Inferior parietal cortex (tissue), 1 donor: ENCODE data around the gene UBTD2.

ENCODE experiments used
- DNase-seq: peaks from one replicate; pipeline ENCODE4 v3.0.0-alpha.2; 2016; ENCODE audit errors: extremely low spot score

Gene UBTD2

DNA sequence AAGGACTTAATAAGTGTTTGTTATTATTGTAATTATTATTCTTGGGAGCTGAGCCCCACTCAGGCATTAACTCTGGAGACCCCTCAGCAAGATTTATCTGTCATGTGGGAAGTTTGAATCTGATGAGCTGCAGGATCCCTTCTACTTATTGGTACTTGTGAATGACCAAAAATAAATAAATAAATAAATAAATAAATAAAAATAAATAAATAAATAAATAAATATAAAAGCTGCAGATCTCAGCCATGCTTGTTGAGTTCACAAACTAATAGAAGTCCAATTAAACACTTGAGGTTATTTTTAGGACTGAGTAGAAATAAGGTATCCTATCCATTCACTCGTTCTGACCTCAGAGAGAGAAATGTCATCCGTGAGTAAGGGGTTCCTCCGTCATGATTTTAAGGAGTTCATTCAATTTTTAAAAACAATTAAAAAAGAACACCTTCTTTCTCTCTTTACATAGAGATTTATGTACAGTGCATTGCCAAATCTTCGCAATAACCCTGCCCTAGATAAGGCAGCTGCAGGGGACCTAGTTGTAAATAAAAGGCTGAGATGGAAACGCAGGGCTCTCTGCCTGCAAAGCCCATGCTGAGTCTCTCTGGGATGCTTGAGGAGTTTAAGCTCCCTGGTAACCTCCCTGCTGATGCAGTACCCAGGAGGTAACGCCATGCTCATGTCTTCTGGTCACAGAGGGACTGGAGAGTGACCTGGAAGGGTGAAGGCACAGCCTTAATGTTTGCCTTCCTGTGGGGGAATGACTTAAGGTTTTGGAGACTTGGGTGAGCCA is 88.4 kb downstream of the UBTD2 start:
- no peak for DNase-seq

DNA sequence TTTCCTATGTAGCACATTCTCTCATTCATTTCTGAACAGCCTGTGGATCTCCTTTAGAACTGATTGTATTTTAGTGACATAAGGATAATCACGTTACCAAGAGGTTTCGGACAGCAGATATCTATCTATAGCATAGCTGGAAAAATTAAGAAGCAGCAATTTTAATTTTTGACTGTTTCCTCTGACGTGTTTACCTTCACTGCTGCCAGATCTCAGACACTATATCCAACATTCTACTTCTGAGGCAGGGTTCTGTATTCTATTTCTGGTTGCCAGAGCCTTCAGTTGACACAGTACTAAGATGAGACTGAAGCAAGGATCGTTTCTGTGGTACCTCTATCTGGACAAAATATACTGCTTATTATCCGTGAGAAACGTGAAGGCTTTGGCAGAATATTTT is 89.7 kb downstream of the UBTD2 start, which contains the start of gene EFCAB9:
EFCAB9 (plus strand) TSS at position 301 of the 400 bp plus-strand sequence; CDS start at position 302, 1 bp downstream.
- DNase-seq = no peak

DNA sequence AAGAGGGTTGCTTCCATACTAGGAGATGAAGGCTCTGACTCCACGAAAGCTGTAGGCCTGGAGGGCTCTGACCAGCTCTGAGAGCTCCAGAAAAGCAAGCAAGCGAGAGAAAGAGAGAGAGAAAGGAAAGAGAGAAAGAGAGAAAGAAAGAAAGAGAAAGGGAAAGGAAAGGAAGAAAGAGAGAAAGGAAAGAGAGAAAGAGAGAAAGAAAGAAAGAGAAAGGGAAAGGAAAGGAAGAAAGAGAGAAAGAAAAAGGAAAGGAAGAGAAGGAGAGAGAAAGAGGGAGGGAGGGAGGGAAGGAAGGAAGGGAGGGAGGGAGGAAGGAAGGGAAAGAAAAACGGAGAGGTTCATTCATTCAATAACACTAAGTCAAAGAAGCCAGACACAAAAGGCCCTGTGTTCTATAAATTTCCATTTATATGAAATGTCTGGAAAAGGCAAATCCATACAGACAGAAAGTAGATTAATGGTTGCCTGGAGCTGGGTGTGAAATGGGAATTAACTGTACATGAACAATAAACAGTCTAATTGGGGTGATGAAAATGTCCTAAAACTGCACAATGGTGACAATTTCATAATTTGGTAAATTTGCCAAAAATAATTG is 93.8 kb downstream of the UBTD2 start:
- no peak for DNase-seq

DNA sequence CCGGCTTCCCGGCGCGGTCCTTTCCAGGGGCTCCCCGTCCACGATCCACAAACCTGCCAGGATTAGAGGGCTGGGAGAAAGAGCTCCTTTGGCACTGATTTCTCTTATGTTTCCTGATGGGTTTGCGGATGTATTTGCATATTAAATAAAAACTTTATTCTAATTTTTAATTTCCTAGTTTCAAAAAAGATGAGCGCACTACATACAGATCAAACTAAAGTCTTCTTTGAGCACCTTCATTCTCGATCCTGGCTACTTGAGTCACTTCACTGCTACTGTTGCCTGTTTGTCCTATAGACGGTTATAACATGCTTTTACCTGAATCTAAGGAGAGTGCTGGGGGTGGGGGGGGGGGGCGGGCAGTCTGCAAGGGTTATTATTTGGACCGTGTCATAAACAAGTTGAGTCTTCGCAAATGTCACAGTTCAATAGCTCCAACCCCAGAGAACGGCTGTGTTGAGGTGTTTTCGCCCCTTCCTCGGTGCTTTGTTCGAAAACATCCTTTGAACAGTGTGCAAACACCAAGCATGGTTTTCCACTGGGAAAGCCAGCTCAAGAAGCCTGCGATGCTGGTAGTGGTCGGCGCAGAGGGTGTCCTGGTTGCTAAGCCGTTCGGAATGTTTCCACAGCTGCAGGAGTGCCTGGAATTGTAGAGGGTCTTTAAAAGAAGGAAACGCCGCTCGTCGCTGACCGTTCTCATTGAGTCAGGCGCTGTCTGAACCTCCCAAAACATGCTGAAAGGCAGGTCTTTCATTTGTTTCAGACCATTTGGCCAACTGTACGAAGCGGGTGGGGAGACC is 94.5 kb downstream of the UBTD2 start:
- DNase-seq = no peak

DNA sequence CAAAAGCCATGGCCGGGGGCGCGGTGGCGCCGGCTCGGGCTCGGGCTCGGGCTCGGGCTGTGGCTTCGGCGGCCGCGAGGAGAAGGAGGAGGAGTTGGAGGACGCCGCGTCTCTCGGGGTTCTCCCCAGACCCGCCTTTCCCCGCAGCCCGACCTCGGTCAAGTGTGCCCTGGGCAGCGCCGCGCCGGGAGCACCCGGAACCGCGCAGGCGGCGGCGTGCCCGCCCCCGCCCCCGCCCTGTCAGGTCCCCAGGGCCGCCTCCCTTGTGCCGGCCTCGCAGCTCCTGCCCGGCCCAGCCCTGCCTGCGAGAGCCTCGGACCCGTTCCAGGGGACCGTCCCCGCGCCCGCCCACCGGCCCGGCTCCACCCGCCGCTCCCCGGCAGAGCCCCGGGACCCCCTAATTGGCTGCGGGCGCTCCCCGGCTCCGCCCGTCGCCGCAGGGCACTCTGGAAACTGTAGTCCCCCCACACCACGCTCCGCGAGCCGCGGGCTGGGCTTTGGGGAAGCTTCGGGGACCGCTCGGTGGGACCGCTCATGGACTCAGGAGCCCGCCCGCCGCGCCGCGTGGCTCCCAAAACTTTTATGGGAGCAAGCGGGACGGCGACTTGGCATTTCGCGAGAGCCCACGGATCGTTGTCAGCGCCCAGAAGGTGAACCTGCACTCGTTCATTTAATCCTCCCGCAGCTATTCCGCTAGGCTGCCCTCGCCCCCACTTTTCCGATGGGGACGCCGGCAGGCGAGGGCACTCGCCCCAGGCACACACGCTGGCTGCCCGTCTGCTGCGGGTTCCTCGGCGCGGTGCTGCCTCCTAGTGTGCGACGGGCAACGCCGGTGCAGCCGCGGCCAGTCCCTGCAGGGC is 95.3 kb downstream of the UBTD2 start, which contains the start of gene STK10:
STK10 (minus strand) TSS at position 192 of the 860 bp plus-strand sequence; CDS start at position 10, 182 bp downstream.
- peak; percentile 85 for DNase-seq

DNA sequence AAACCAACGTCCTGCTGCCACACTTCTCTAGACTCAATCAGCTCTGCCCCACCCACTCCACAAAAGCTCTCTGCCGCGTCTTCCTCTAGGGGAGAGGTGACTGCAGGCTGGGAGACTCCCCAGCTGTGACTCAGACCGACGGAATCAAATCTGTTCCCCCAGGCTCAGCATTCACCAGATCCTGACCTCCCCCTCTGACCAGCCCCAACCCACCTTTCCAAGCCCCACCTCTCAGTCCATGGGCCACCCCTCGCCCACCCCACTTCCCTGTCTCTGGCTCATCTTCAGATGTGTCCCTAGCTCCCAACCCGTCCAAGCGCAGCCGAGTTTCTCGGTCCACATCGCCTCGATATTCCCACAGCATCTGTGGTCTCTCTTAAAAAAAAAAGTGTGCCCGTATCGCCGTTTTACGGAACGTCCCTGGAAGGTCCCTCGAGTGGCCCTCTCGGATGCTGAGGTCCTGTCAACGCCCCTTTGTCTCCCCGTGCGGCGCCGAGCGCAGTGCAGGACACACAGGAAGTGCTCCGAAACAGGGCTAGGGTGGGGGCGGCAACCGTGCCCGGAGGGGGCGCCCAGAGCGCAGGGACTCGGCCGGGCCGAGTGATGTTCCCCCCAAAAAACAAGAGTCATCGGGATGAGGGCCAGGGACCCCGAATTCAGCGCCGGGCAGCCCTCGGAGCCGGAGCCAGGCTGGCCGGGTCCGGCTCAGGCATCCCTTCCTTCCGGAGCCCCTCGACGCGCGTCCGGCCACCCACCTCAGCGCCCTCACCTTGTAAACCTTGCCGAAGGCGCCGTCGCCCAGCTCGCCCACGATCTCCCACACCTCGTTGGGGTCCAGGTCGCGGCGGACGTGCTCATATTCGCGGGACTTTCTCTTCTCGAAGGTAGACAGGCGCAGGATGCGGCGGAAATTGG is 96.2 kb downstream of the UBTD2 start:
- no peak for DNase-seq

DNA sequence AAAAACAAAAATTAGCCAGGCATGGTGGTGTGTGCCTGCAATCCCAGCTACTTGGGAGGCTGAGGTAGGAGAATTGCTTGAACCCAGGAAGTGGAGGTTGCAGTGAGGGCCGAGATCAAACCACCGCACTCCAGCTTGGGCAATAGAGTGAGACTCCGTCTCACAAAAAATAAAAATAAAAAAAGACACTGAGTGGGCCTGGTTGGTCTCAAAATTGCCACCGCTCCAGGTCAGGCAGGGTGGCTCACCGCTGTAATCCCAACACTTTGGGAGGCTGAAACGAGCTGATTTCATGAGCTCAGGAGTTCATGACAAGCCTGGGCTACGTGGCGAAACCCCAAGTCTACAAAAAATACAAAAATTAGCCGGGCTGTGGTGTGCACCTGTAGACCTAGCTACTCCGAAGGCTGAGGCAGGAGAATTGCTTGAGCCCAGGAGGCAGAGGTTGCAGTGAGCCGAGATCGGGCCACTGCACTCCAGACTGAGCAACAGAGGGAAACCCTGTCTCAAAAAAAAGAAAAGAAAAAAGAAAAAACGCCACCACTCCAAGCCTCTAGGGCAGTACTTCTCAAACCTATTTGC is 97.4 kb downstream of the UBTD2 start:
- no peak for DNase-seq

DNA sequence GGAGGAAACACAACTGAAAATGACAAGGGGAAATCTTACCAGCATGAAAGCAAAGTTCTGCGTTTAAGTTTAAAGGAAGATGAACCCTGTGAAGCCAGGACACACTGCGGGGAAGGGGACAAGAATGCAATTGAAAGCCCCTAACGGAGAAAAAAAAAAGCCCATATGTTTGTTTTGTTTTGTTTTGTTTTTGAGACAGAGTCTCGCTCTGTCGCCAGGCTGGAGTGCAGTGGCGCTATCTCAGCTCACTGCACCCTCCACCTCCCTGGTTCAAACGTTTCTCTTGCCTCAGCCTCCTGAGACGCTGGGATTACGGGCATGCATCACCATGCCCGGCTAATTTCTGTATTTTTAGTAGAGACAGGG is 98.5 kb downstream of the UBTD2 start:
- DNase-seq = no peak

DNA sequence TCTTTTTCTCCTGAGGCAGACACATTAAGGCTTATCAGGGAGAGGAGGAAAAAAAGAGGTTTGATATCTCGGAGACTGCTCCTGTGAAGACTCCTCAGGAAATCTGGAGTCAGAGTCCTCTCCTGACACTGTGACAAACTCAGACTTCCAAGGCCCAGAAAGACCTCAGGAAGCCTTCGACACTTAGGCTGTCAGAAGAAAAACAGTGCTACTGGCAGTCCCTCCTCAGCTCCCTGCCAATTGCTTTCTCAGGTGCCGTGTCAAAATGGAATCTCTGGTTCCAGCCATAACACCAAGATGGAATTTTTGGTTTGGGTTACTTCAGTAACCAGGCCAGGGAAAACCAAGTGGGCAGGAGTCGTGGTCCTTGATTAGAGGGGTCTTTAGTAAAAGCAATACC is 99.7 kb downstream of the UBTD2 start:
- DNase-seq = no peak

DNA sequence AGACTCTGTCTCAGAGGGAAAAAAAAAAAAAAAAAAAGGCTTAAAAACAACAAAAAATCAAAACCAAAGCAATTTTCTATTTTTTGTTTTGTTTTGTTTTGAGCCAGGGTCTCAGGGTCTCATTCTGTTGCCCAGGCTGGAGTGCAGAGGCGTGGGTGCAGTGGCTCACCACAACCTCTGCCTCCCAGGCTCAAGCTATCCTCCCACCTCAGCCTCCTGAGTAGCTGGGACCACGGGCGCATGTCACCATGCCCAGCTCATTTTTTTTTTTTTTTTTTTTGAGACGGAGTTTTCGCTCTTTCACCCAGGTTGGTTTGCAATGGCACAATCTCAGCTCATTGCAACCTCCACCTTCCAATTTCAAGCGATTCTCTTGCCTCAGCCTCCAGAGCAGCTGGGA is 101.3 kb downstream of the UBTD2 start:
- no peak for DNase-seq

DNA sequence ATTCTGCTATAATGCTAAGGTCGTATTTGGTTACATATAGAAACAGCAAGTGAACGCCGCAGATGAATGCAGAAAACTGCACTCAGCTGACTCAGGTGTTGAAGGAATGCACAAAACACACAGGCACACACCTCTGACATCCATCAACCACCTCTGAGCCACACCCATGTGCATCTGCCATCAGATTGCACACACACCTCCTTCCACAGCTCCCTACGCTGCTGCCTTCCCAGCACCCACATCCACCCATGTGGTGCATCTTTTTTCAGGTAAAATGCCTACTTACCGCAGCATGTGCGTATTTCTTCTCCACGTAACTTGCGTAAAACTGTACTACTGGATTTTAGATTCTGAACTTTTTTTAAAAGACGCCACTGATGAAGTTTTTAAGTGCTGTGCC is 102.6 kb downstream of the UBTD2 start:
- DNase-seq = no peak

DNA sequence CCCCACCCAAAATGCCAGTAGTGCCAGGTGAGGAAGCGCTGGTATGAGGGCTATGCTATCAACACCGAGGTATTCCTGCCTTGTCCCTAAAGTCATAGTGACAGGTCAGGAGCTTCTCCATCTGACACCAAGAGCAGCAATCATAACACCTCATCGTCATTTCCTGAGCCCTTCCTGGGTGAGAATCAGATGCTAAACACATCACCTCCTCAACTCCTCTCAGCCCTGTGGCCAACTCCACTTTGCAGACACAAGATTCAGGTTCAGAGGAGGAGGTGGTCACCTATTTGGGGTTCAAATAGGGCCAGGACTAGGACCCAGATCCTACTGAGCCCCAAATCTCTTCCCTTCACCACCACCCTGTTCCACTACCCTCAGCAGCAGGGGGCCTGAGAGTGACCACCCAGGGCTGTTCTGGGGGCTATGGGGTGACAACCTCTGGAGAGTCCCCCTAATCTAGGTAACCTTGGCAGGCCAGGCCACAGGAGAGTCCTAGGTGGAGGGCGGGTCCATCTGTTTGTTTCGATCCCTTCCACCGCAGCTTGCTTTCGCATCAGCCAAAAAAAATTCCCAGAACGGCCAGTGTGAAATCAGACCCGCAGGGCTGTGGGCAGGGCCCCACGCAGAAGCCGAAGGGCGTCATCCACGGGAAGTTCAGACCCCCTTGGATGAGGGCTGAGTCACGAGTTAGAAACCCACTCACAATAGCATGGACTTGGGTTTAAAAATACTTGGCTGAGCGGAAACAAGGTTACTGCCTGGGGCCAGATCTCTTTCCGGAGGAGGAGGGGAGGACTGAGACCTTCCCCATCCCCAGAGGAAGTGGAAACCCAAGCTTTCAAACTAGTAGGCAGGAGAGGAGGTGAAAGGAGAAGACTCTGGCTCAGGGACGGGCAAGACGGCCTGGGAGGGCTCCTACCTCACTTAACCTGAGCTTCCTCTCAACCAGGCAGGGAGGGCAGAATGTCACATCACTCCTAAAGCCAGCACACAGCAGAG is 104.3 kb downstream of the UBTD2 start:
- DNase-seq = no peak

DNA sequence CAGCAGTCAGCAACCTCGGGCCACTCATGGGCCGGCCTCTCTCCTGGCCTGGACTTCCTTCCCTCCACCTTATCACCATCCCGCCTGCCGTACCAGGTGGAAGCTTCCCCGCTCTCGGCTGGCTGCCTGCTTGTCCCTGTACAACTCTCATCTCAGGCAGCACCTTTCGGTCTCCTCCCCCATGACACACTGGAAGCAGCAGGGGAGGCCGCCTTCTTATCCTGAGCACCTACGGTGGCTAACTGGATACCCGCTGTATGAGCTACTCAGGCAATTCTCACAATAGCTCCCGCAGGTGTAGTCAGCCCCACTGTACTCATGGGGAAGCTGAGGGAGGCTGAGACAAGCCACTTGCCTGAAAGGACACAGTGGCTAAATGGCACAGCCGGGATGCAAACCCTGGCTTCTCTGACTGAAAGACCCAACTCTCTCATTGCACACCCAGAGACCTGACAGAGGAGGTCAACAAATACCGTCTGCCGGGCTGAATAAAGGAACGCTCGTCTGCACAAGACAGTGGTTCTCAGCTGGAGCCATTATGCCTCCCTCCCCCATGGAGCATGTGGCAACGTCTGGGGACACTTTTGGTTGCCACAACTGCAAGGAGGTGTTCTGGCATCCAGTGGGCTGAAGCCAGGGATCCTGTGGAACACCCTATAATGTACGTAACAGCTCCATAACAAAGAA is 105.1 kb downstream of the UBTD2 start:
- DNase-seq = no peak

DNA sequence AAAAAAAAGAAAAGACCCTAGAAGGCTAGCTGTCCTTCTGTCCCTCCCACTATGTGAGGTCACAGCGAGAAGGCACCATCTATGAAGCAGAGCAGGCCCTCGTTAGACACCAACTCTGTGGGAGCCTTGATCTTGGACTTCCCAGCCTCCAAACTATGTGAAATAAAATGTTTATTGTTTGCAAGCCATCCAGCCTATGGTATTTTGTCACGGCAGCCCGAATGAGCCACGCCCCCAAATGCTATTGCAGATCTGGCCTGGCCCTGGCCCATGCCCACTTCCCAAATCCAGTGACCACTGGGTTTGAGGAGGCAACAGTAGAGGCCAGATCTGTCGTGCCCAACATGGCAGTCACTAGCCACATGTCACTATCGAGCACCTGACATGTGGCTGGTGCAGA is 106.4 kb downstream of the UBTD2 start:
- no peak for DNase-seq

DNA sequence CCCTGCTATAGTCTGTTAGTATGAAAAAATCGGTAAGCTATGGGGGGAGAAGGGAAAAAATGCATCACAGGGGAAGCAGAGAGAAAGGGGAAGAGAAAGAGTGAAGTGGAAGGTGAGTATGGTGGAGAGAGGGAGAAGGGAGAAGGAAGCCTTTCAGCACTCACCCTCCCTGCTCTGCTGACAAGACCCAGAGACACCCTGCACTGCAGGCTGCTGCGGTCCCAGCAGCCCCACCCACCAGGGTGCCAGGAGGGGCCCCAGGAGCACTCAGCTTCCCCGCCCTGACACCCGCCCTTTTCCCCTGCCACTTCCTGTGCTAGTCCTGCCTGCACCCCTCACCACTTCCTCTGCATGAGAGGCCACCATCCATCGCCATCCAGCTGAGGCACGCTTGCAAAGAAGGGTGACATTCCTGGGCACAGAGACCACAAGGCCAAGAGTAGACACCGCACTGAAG is 108.3 kb downstream of the UBTD2 start:
- no peak for DNase-seq

DNA sequence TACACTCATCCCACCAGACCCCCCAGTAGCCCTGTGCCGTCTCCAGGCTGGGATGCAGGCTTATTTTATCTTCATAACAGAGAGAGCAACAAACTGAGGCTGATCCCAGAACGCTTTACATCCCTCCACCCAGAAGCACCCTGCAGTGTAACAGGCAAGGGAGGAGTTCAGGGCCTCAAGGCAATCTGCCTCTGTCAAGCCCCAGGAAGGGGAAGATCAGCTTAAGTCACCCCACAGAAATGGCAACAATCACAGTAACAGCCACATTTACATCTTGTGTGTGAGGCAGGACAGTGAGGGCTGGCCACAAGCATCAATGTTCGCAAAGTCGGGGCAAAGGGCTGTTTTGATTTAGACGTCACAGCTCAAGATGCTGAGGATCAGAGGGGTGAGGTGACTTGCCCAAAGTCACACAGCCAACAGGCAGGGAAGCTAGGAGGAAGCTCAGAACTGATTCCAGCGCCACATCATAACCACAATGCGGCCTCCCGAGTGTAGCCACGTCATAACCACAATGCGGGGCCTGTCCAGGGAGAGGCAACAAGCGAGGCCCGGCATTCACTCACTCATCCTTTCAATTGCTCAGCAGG is 109.9 kb downstream of the UBTD2 start:
- DNase-seq = no peak

DNA sequence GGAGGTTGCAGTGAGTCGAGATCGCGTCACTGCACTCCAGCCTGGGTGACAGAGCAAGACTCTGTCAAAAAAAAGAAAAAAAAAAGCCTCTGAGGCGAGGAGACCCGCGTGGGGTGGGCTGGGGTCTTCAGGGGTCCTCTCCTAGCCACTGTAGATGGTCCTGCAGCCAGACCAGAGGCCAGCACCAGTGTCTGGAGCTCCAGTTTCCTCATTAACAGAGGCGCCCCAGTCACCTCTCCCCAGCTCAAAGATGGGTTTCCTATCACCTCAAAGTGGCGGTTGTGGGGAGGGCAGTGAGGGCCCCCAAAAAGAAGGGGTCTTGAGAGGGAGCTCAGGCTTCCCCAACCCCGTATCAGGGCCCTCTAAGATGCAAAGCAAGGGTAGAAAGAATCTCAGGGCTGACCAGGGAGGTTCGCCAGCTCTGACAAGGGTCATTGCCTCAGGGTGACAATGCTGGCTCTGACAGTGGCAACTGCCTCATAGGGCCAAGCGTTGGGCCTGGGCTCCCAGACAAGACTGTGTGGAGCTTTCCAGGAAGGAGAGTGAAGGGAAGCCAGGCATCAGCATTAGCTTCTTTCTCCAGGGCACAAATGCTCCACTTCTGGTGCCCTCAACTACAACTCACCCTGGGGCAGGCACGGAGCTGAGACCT is 110.5 kb downstream of the UBTD2 start:
- DNase-seq = peak; percentile 47
